BE2C (cell line): ENCODE results near the gene HNMT.

Experiments used
- DNase-seq: peaks from one replicate; pipeline ENCODE4 v3.0.0-alpha.2; 2020
- H3K27me3 ChIP-seq: fragments of 250-450 bp; sonication (Bioruptor Pico); 2 replicates; pipeline ENCODE4 v1.5.1; 2020; ENCODE audit warnings: mild to moderate bottlenecking
- H3K36me3 ChIP-seq: fragments of 250-450 bp; sonication (Bioruptor Pico); 2 replicates; pipeline ENCODE4 v1.5.1; 2020; ENCODE audit warnings: mild to moderate bottlenecking
- H3K4me1 ChIP-seq: fragments of 250-450 bp; sonication (Bioruptor Pico); 2 replicates; pipeline ENCODE4 v1.5.1; 2020
- H3K4me3 ChIP-seq: 2 replicates; pipeline ENCODE4 v1.5.1; 2011; ENCODE audit warnings: low read depth, low read length
- H3K9me3 ChIP-seq: fragments of 250-450 bp; sonication (Bioruptor Pico); 2 replicates; pipeline ENCODE4 v1.5.1; 2020
- TF ChIP-seq, protein P1 (sequence below): IDR thresholded peaks from 2 replicates; pipeline ENCODE4 v1.5.1; 2012; ENCODE audit warnings: mild to moderate bottlenecking, low read depth, low read length

The HNMT gene

DNA sequence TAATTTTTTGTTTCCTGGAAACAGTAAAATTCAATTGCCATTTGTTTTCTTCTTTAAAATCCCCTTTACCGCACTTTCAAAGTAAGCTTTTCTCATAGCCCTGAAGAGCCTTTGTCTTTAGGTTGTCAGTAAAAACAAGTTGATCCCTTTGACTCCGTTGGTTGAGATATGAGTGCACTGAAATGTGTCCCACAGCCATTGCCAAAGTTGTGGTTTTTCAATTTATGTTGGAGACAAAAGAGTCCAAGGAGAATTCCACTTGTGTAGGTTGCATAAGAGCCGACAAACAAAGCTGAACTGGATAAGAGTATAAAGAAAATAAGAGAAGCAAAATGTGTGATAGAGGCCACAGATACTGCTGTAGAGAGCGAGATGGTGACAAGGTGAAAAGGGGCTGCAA lies 26.1 kb upstream of the HNMT start:
- no peak overlapping the region for H3K4me3 ChIP-seq
- no peaks in the 10 kb centered on the region for H3K4me1 ChIP-seq
- H3K36me3 ChIP-seq: no peaks in the 10 kb centered on the region
- no peaks in the 10 kb centered on the region for H3K27me3 ChIP-seq
- TF ChIP-seq, protein P1, sequence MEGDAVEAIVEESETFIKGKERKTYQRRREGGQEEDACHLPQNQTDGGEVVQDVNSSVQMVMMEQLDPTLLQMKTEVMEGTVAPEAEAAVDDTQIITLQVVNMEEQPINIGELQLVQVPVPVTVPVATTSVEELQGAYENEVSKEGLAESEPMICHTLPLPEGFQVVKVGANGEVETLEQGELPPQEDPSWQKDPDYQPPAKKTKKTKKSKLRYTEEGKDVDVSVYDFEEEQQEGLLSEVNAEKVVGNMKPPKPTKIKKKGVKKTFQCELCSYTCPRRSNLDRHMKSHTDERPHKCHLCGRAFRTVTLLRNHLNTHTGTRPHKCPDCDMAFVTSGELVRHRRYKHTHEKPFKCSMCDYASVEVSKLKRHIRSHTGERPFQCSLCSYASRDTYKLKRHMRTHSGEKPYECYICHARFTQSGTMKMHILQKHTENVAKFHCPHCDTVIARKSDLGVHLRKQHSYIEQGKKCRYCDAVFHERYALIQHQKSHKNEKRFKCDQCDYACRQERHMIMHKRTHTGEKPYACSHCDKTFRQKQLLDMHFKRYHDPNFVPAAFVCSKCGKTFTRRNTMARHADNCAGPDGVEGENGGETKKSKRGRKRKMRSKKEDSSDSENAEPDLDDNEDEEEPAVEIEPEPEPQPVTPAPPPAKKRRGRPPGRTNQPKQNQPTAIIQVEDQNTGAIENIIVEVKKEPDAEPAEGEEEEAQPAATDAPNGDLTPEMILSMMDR: no peak
- H3K9me3 ChIP-seq: no peaks in the 10 kb centered on the region
- DNase-seq: no peak

- no peaks in the 10 kb centered on the region for H3K36me3 ChIP-seq
- TF ChIP-seq, protein P1: no peak
- H3K27me3 ChIP-seq: no peaks in the 10 kb centered on the region
- H3K4me3 ChIP-seq: no peak overlapping the region
- H3K9me3 ChIP-seq: no peaks in the 10 kb centered on the region
- no peak for DNase-seq
- no peaks in the 10 kb centered on the region for H3K4me1 ChIP-seq
These were observed 25.2 kb upstream of the HNMT start for GRCh38 chr2:137939026-137939425.

DNA sequence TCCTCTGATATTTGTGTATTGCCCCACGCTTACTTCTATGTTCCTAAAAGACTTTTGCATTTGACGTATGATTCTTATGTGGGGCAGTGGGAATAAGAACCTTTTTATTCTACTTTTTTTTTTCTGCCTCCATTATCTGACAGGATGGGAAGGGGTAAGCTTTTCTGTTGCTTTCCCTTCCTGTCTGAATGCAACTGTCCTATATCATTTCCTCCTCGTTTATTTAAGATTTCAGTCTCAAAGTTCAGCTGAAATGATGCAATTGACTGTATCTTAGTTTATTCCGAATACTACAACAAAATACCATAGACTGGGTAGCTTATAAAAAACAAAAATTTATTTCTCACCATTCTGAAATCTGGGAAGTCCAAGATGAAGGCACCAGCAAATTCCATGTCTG lies 24.1 kb upstream of the HNMT start:
- no peaks in the 10 kb centered on the region for H3K36me3 ChIP-seq
- H3K27me3 ChIP-seq: no peaks in the 10 kb centered on the region
- H3K4me1 ChIP-seq: no peaks in the 10 kb centered on the region
- no peak overlapping the region for H3K4me3 ChIP-seq
- DNase-seq: no peak
- no peaks in the 10 kb centered on the region for H3K9me3 ChIP-seq
- TF ChIP-seq, protein P1: no peak

- Histone ChIP-seq H3K9me3 (no peaks in the 10 kb centered on the region), H3K27me3 (no peaks in the 10 kb centered on the region), H3K4me3 (no peak overlapping the region), H3K4me1 (no peaks in the 10 kb centered on the region), H3K36me3 (no peaks in the 10 kb centered on the region)
- TF ChIP-seq, protein P1: no peak
- DNase-seq: no peak
These were observed 22.0 kb upstream of the HNMT start for GRCh38 chr2:137942037-137942832.

DNA sequence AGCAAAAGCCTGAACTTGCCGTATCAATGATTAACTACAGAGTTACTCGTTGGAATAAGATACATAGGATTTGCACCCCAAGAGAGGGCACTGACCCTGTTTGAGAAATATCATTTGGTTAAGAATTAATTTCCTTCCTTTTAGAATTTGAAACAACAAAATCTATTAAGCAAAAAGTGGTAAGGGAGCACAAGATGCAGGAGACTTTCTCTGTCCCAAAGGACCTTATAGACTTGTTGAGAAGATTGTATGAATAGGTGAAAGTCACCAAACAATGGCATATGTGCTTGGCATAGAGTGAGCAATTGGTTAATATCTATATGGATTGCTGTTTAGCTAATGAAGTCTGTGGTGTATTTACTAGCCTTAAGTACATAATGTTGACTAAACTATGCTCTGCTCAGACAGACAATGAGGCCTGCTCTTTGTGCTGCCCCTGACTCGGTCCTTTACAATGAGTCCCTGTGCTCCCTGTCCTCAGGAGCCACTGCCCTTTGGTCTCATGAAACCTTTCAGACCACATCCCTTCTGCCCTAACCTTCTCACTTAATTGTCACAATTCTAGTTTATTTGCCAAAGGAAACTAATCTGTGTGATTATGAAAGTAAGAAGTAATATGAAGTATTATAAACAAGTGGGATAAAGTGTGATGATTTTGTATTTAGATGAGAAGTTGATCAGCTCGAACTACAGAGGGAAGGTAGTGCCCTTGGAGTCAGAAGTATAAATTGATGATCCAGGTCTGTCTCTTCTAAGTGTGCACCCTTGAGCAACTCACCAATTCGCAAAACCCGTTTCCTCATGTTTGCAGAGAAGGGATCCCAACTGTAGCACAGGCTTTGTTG lies 21.2 kb upstream of the HNMT start:
- TF ChIP-seq, protein P1: no peak
- no peak for DNase-seq
- Histone ChIP-seq H3K36me3 (no peaks in the 10 kb centered on the region), H3K27me3 (no peaks in the 10 kb centered on the region), H3K9me3 (no peaks in the 10 kb centered on the region), H3K4me3 (no peak overlapping the region), H3K4me1 (no peaks in the 10 kb centered on the region)
